SK-N-SH treated with all-trans-retinoic acid at 6 μM for 48 hours (cell line): ENCODE data around the gene PPM1K.

Experiments
- PATZ1 ChIP-seq: fragments of 250-450 bp; sonication (Bioruptor Pico); IDR thresholded peaks from 2 replicates; pipeline ENCODE4 v1.8.0; 2020; ENCODE audit warnings: mild to moderate bottlenecking, moderate library complexity, borderline replicate concordance
- RARB ChIP-seq: fragments of 250-450 bp; sonication (Bioruptor Pico); IDR thresholded peaks from 2 replicates; pipeline ENCODE4 v1.8.0; 2021; ENCODE audit warnings: mild to moderate bottlenecking, moderate library complexity

- TF ChIP-seq RARB (no peak), PATZ1 (CRISPR knock-in tag) (no peak)
These were observed 60.8 kb downstream of the PPM1K start for GRCh38 chr4:88223516-88223915.
